Hindlimb muscle (tissue), 1 donor: Measurements from ENCODE around the gene NELFB. TPM values are rescaled to one million over a fixed set of nuclear protein-coding genes. Genes with fewer than 3 reads are reported as not detected.
A peak's percentile ranks its signal among the peaks of the same experiment; 100 is the strongest.

Experiments
- DNase-seq: peaks from one replicate; pipeline ENCODE4 v3.0.0-alpha.2; 2013
- polyA plus RNA-seq: library from polyadenylated mRNA; unstranded; fragments of 120-200 nt; gene quantifications from one replicate; pipeline ENCODE4 v1.2.1, GENCODE V29; 2013; ENCODE audit not compliant: insufficient read length

NELFB gene
- polyA plus RNA-seq, 1 donor: 53.1 TPM

GRCh38 chr9:137268538-137269201, 13.5 kb downstream of the NELFB start:
- DNase-seq: no peak

- no peak for DNase-seq
Observed at GRCh38 chr9:137269231-137269772, 14.2 kb downstream of the NELFB start.

GRCh38 chr9:137270929-137271695, 16.0 kb downstream of the NELFB start:
- DNase-seq: no peak

DNA sequence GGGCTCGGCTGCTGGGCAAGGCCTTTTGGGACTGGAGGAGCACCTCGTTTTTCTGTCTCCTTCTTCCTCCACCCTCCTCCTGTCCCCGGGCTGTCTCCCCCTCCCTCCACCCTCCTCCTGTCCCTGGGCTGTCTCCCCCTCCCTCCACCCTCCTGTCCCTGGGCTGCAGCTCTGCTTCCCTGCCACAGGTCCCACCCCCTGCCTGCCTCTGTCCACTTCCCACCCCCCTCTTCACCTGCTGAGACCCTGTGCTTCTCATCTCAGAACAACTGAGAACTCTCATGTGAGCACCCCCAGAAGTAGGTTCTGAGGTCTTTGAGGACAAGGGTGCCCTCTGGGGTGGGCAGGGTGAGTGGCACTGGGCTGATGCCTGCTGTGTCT, 16.6 kb downstream of the NELFB start:
- DNase-seq: no peak

GRCh38 chr9:137272241-137273094, 17.3 kb downstream of the NELFB start:
- DNase-seq: no peak

- no peak for DNase-seq
Observed at GRCh38 chr9:137273095-137273490, 18.0 kb downstream of the NELFB start.

DNA sequence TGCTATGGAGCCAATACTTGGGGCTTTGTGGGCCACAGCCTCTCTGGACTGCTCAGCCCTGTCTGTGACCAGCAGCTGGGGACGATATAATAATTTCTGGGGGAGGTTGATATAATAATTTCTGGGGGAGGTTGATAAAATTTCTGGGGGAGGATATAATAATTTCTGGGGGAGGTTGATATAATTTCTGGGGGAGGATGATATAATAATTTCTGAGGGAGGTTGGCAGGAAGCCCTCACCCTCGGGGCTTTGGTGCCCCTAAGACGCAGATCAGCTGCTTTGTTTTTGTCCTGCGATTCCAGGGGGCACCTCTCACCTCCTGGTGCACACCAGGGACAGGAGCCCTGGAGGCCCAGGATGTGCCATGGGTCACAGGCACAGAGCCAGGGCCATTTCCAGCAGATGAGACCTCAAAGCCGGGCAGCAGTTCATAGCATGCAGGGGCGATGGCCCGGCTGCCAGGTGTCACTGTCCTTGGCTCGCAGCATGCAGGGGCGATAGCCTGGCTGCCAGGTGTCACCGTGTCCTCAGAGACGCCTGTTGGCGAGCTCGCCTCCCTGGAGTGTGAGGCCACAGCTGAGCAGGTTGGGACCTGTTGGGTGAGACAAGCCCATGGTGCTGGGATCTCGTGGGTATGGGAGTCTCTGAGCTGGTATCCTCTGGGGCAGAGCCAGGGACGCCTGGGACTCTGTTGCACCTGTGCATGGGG, 18.6 kb downstream of the NELFB start:
- DNase-seq: no peak

DNA sequence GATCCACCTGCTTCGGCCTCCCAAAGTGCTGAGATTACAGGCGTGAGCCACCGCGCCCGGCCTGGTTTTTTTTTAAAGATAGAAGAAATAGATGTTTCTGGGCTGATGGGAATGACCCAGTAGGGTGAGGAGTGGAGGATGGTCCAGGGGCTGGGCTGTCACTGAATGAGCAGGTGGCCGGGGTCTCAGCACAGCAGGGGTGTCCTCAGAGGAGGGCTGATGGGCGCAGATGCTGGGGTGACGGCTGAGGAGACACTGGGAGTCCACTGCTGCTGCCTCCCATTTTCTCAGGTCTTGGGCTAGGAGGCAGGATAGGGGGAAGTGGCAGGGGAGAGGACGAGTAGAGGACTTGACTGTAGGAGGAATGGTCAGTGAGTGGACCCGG, 20.1 kb downstream of the NELFB start:
- no peak for DNase-seq

- no peak for DNase-seq
Observed at GRCh38 chr9:137275588-137276472, 20.7 kb downstream of the NELFB start.

DNA sequence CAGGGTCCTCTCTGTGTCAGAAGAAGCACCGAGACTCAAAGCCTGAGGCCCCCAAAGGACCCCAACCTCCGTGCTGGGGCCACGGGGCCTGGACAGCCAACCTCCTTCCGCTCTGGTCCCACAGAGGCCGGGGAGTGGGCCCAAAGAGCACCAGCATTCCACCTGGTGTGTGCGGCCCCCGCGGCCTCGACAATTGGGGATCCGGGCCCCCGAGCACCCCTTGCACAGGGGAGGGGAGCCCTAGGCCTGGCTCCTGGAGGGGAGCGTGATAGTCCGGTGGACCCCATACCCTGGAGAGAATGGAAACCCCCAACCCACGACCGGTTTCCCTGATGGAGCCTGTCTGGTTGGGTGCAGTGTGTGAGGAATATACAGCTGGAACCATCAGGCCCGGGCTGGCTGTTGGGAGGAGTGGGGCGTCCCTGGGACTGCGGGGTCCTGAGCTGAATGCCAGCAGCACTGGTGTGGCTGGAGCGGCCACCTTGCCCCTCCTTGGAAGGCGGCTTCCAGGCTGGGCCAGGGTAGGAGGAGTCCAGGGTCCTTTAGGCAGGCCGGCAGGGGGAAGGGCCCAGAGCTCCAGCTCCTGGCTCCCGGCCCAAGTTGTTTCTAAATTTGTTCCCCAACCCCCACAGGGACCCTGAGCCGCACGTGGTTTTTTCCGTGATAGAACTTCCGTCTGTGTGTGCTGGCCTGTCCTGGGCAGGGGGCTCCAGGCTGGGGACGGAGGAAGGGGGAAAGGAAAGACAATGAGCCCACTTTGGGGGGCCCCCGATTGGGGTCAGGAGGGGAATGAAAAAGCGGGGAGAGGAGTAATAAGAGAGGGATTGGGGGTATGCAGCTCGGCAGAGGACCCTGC, 21.6 kb downstream of the NELFB start:
- peak; percentile 87 for DNase-seq

DNA sequence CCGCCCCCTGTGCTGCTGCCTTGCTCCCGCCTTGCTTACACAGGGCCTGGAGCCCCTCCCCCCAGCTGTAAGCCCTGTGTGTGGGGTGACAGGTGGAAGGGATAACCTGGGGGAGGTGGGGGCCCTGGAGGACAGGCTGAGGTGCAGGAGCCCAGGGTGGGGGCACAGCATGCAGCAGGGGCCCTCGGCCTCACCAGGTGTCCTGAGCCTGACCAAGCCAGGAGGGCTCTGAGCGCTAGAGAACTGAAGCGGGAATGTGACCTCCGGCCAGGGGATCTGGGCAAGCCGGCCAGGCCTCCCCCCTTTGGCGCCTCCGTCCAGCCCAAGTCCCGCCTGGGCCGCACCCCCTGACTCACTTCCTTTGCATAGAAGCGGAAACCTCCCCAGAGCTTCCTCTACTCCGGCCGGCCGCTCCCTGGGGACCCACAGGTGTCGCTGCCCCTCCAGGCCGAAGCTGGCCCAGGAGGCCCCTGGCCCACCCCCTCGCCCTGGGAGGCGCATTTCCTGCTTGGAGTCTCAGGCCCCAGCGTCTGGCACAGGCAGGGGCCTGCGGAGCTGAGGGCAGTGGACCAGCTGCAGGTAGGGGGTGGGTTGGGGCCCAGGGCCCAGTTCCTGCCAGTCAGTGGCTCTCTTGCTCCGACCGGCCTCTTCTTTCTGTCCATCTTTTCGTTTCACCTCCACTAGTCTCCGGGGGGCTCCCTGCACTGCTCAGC, 22.4 kb downstream of the NELFB start, which contains the start of gene TOR4A:
Gene TOR4A, plus strand, starts transcription at position 398 of the 713 bp plus-strand sequence. CDS start 964 bp downstream, outside the sequence.
- peak; percentile 69 for DNase-seq

GRCh38 chr9:137278061-137278701, 23.1 kb downstream of the NELFB start:
- no peak for DNase-seq

GRCh38 chr9:137278721-137279711, 23.9 kb downstream of the NELFB start:
- no peak for DNase-seq

- no peak for DNase-seq
Observed at GRCh38 chr9:137279741-137280473, 24.8 kb downstream of the NELFB start.

- no peak for DNase-seq
Observed at GRCh38 chr9:137280474-137281344, 25.6 kb downstream of the NELFB start.
